ENCODE data around the gene PCMT1.

- TF ChIP-seq POLR2A (IDR thresholded peaks at IDR 0.05; ENCODE audit: extremely low read depth, insufficient read length) (no peak), CTCF (IDR thresholded peaks at IDR 0.05; ENCODE audit: low read depth, low read length) (no peak), MYC (IDR thresholded peaks at IDR 0.05; ENCODE audit: low read depth, low read length) (no peak), MAX (IDR thresholded peaks at IDR 0.05; ENCODE audit: low read depth, low read length) (no peak)
Measured at GRCh38 chr6:149845549-149845948, 96.0 kb downstream of the PCMT1 start.

Data from NB4 (cell line).